IPS-NIHi11 (cell line): Measurements from ENCODE around the gene MAP3K5.
"Not testable (repeated sequence)": the region's sequence is repeated elsewhere in the genome, so short reads cannot be mapped to it uniquely, and the experiment has no call there.

Experiments
- DNase-seq: peaks from one replicate; pipeline ENCODE4 v3.0.0; 2012; ENCODE audit warnings: mixed read lengths, low spot score

Gene MAP3K5

DNA sequence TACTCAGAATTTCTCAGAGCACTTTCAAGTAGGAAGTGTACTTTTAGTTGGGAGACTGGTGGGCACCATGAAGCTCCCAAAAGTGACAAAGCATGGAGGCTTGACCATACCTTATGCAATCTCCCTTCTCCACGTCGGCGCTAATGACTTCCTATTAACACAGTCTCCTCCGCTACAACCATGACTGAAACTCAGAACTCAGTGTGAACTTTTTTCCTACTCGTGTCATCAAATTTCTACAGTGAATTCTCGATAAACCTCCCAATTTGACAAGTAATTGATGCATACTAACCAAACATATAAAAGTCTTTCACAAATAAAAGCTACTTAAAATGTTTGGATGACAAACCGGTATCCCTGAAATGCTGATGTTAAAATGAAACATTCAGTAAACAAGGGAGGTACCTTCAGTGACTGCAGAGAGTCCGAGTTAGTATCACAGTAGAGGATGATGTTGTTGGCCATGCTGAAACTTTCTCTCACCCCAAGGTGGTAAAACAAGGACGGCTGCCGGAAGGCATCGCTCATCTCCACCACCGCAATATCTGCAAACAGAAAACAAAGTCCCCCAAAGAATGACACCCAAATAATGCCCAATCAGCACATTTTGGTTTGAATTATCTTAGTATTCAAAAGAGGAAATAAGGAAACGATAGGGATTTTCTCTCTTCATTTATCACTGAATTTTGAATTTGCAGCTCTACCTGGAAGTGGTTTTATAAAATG, 72.1 kb downstream of the MAP3K5 start:
- DNase-seq: no peak

GRCh38 chr6:136719280-136720044, 72.8 kb downstream of the MAP3K5 start:
- DNase-seq: no peak

GRCh38 chr6:136718476-136718875, 73.8 kb downstream of the MAP3K5 start:
- DNase-seq: no peak

DNA sequence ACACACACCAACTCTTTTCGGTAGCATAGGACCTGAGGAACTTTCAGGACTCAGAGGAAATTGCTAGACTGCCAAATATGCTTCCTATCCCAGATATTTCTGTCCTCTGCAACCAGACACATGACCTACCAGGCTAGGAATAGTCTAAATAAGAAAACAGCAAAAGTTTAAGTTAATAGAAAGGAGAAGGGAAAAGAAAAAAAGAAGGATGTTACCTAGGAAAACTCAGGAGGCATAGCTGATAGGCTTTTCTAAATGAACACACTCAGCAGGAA, 74.6 kb downstream of the MAP3K5 start:
- DNase-seq: no peak

- DNase-seq: no peak
Observed at GRCh38 chr6:136716917-136717715, 75.2 kb downstream of the MAP3K5 start.

- DNase-seq: not testable (repeated sequence)
Observed at GRCh38 chr6:136712642-136713041, 79.6 kb downstream of the MAP3K5 start.

DNA sequence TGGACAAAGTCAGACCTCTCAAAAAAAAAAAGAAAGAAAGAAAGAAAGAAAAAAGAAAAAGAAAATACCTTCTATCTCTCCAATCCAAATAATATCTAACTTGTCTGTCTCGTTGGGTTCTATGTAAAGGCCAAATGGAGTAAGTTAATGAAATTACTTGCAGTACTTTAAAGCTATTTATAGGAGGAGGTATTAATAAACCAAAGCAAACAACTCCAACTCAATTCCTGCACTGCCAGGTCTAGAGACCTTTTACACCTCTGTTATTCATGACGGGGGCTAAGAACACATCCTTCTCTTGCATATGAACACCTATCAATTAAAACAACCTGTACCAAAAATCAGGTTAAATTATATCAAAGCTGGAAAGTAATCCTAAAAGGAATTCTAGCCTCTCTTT, 80.6 kb downstream of the MAP3K5 start:
- no peak for DNase-seq

GRCh38 chr6:136710877-136711552, 81.3 kb downstream of the MAP3K5 start:
- DNase-seq: no peak

DNA sequence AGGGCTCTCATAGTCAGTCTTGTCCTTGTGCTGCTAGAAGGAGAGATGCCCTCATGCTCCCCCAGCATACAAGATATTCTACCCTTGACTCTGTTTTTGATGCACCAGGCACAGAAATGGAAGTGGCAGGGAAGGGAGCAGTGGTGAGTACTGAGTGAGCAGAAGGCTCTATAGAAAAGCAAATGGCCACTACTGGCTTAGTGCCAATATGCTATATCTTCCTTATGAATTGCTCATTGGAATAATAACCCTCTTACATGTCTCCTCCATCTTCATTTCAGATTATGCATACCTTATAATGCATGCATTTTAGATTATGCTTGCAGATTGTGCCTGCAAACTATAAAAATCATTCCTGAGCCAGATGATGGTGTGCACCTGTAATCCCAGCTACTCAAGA, 82.8 kb downstream of the MAP3K5 start:
- DNase-seq: no peak

DNA sequence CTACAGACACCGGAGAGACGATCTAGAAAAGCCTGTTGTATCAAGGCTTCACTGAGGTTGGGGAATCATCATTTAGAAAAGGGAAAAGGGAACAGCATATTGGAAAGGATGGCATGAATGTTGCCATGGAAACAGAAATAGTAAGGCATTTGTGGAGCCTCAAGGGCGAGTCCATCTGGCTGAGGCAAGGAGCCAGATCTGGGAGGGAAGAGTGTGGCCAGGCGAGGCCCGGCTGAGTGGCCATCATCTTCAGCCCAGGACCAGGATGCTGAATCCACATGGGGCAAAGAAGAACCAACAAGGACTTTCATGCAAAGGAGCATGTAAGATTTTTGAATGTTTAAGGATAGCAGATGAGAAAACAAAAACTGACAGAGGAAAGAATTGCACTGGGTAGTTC, 85.8 kb downstream of the MAP3K5 start:
- no peak for DNase-seq

DNA sequence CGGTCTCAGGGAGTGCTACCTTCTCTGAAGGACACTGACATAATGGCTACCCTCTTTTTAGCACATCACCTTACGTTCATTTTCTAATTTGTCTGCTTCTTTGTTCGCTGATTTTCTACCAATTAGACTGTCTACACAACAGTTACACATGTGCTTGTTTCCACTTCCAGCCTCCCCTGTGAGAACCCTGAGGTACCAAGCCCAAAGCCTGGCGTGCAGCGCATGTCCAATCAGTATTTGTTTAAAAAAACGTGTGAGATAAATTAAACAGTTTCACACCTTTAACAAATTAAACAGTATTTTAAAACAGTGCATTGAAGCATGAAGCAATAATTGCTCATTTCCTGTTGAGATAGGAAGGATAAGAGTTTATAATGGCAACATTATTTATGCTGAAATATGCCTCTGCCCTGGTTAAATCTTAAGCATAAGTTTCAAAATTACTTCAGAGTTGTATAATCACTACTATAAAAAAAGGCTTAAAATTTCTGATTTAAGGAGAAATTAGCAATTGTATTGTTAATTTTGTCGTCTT, 88.9 kb downstream of the MAP3K5 start:
- DNase-seq: no peak

DNA sequence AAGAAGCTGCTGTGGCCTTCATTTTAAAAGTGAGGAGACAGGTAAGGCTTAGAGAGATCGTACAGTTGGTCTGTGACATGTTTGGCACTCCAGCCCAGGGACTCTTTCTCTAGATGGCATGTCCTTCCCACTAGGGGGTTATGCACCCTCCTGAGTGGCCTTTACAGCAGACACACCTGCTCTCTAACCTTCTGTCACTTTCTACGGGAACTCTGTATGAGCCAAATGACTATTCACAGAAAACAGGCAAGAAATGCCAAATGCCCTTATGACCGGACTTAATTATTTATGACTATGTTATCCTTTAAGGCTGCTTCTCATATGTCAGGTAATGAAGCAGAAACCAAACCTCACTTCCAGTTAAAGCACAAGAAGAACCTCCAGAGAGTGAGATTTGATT, 91.2 kb downstream of the MAP3K5 start:
- no peak for DNase-seq

GRCh38 chr6:136699358-136699757, 92.9 kb downstream of the MAP3K5 start:
- DNase-seq: no peak

DNA sequence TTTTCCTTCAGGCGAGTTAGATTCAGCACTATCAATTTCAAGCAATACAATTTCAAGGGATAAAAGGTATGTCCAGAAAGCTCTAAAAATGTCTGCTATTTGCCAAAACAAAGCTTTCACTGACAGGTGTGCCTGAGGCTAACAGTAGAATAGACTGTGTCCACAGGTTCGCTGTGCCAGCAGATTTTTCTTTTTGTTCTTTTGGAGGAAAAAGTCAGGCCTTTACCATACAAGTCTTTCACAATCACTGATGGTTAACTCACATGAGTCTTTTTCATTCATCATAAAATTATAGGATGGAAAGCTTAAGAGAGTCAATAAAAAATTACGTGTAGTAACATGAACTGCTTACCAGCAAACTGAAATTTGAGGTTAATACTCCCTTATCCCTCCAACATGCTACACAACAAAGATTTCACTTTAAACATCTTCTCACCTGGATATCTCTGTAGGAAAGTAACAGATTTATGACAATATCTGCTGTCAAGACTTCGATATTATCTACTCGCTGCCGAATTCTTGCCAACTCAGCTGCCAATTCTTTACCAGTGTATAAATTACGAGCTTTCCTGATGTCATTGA, 95.4 kb downstream of the MAP3K5 start:
- DNase-seq: no peak

GRCh38 chr6:136696238-136696637, 96.0 kb downstream of the MAP3K5 start:
- no peak for DNase-seq

GRCh38 chr6:136695412-136695811, 96.9 kb downstream of the MAP3K5 start:
- no peak for DNase-seq

DNA sequence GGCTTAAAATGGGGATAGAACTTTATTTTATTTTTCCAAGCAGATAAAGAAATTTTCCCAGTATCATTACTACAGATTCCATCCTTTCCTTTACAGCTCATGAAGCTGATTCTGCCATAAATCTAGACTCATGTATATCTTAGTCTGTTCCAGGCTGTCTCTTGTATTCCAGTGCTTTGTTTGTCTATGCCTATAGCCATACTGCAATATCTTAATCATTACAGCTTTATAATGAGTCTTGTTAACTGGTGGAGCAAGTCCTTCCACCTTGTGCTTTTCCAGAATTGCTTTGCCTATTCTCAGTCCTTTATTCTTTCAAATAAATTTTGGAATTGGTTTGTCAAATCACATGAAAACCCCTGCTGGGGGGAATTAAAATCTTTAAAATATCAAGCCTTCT, 99.2 kb downstream of the MAP3K5 start:
- DNase-seq: no peak

GRCh38 chr6:136687894-136688293, 104.4 kb downstream of the MAP3K5 start:
- not testable (repeated sequence) for DNase-seq

DNA sequence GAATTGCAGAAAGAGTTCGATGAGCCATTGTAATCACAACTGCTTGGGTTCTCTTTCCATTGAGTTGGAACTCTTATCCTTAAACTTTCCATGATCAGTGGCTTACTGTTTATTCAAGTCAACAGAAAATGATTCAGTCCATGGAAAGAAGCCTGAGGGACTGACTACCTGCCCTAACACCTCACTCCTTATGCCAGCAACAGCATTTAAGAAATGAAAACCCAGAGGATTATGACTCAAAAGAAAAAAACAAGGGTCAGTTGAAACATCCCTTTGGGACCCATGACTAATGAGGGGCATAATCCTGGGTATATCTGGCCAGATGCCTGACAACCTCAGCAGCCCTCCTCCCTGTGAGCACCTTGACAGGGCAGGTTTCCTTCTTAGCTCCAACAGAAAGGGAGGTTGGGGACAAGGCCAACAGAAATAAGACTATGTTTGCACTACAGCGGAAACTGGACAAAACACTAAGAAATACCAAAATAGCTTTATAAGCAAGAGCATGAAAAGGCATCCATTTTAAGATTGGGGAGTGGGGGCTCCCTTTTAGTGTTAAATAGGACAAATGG, 106.7 kb downstream of the MAP3K5 start:
- DNase-seq: no peak

- no peak for DNase-seq
Observed at GRCh38 chr6:136684466-136684865, 107.8 kb downstream of the MAP3K5 start.

- DNase-seq: no peak
Observed at GRCh38 chr6:136683209-136683941, 108.9 kb downstream of the MAP3K5 start.
